ENCODE measurements around the gene SORCS2.

- TF ChIP-seq POLR2A (IDR thresholded peaks at IDR 0.05) (no peak), CTCF (IDR thresholded peaks at IDR 0.05) (no peak)
Measured at GRCh38 chr4:7189066-7189465, 3.3 kb upstream of the SORCS2 start.

All from uterus (tissue), 2 donors.